ENCODE results near the gene MRPS11. TPM values are rescaled to one million over a fixed set of nuclear protein-coding genes. Genes with fewer than 3 reads are reported as not detected.
A peak's percentile ranks its signal among the peaks of the same experiment; 100 is the strongest.

The MRPS11 gene
- total and polyA plus RNA-seq, 2 of the 8 experiments (the other 6 are each of a cell fraction or from before 2014, with no cell fraction given): 41.4 to 59.2 TPM

GRCh38 chr15:88484682-88485331 is 17.3 kb downstream of the MRPS11 start:
- H3K4me3 ChIP-seq (ENCODE audit: extremely low read depth in 1 of 4, insufficient read depth in 2 of 4, low read depth in 3 of 4, low read length in 4 of 4): peak overlapping the region in 1 of 4 experiments; percentile 5; a peak in 2 of 8 replicates
- DNase-seq (ENCODE audit: low read depth in 1 of 2, low spot score in 2 of 2): no peak
- 0 out of 2 replicates have a peak overlapping the region, but pooled peaks have one; percentile 26 for H2BK5ac ChIP-seq (ENCODE audit: low read depth, low read length)
- H3K27me3 ChIP-seq (replicated peaks in 1 of 4; ENCODE audit: control insufficient read depth in 3 of 4, extremely low read depth in 1 of 4, insufficient read depth in 3 of 4, low read length in 3 of 4): no peaks in the 10 kb centered on the region; a peak in 2 of 7 replicates
- no peak overlapping the region for H4K91ac ChIP-seq (replicated peaks; ENCODE audit: insufficient read length, low read length)
- no peak overlapping the region for H3K4ac ChIP-seq (replicated peaks; ENCODE audit: insufficient read length, low read depth, low read length)
- H3K56ac ChIP-seq (replicated peaks; ENCODE audit: insufficient read length, low read depth, low read length): no peak overlapping the region
- H3K23ac ChIP-seq (ENCODE audit: insufficient read length): no peak overlapping the region
- H2AFZ ChIP-seq (ENCODE audit: low read length): no peak overlapping the region
- peak overlapping the region; percentile 3 to 55; a peak in 2 of 4 replicates for H3K4me2 ChIP-seq (ENCODE audit: insufficient read depth in 1 of 2, low read depth in 2 of 2, low read length in 2 of 2)
- peaks cover 2 to 14% (median 9%) of the 10 kb centered on the region in 4 experiments for H3K4me1 ChIP-seq (replicated peaks in 1 of 4; ENCODE audit: control insufficient read depth in 3 of 4, insufficient read depth in 4 of 4, low read length in 3 of 4)
- no peak overlapping the region for H3K14ac ChIP-seq (ENCODE audit: insufficient read length)
- no peaks in the 10 kb centered on the region for H3K79me2 ChIP-seq (ENCODE audit: control insufficient read depth in 1 of 2, insufficient read depth in 2 of 2, low read length in 2 of 2)
- 0 out of 2 replicates have a peak overlapping the region, but pooled peaks have one; percentile 22 for H4K8ac ChIP-seq (ENCODE audit: extremely low read depth, insufficient read depth, low read length)
- H3K9me3 ChIP-seq (ENCODE audit: insufficient read depth in 2 of 2, low read depth in 1 of 2, low read length in 1 of 2): no peaks in the 10 kb centered on the region
- no peak overlapping the region for H2AK5ac ChIP-seq (ENCODE audit: low read depth, low read length)
- no peak overlapping the region for H3K27ac ChIP-seq (ENCODE audit: low read depth, low read length)
- no peaks in the 10 kb centered on the region for H3K79me1 ChIP-seq (ENCODE audit: low read depth, low read length)
- no peak overlapping the region for H2BK15ac ChIP-seq (ENCODE audit: low read length)
- CTCF ChIA-PET (ENCODE audit: partially characterized antibody): interaction anchor here (0.7 to 2.2 kb wide), 11 partner anchors 10 to 216 kb away, joined by 3 to 14 read pairs (median 4); partner anchors contain the start of genes MRPL46 and MRPS11
- POLR2A ChIA-PET (ENCODE audit: partially characterized antibody): interaction anchor here (1.2 to 1.5 kb wide), 3 partner anchors 14 to 130 kb away, joined by 3 to 4 read pairs (median 4); partner anchors contain the start of genes MRPL46 and MRPS11
- no peaks in the 10 kb centered on the region for H3K36me3 ChIP-seq (ENCODE audit: control insufficient read depth in 2 of 4, insufficient read depth in 4 of 4, low read length in 3 of 4)
- H3K9ac ChIP-seq (replicated peaks in 1 of 4; ENCODE audit: extremely low read depth in 1 of 4, low read depth in 3 of 4, low read length in 3 of 4): no peak overlapping the region
- H2BK20ac ChIP-seq (ENCODE audit: low read length): no peak overlapping the region
- FAIRE-seq: peak; percentile 79
- no peaks in the 10 kb centered on the region for H3K23me2 ChIP-seq (ENCODE audit: low read depth, low read length)
- no peaks in the 10 kb centered on the region for H4K20me1 ChIP-seq (replicated peaks in 1 of 2; ENCODE audit: control insufficient read depth in 1 of 2, insufficient read depth in 2 of 2, low read length in 2 of 2)
- H4K5ac ChIP-seq (ENCODE audit: insufficient read length, low read depth, low read length): no peak overlapping the region
- H2BK120ac ChIP-seq (replicated peaks; ENCODE audit: low read depth, low read length): no peak overlapping the region
- no peak overlapping the region; the same call in 1 of the 2 replicates for H3K18ac ChIP-seq (ENCODE audit: extremely low read depth, low read length)
- no peak overlapping the region; the same call in 1 of the 2 replicates for H2BK12ac ChIP-seq (ENCODE audit: low read depth, low read length)
- 49% methylated on average over 10 of the region's 10 CpGs; no CpG with 5 or more reads in 1 of the 2 experiments for WGBS, 2 experiments (ENCODE audit: extremely low coverage in 1 of 2, insufficient coverage in 1 of 2, insufficient read length in 1 of 2, insufficient replicate concordance in 2 of 2, low coverage in 1 of 2, low lambda C conversion rate in 2 of 2, missing lambda C conversion rate in 1 of 2)
- TF ChIP-seq CEBPB (IDR thresholded peaks at IDR 0.05; ENCODE audit: low read depth, low read length): peak; percentile 84
- TF ChIP-seq JUN (IDR thresholded peaks at IDR 0.05; ENCODE audit: low read depth, low read length): no peak
- TF ChIP-seq SIN3A (conservative IDR thresholded peaks at IDR 0.05 in 1 of 2, IDR thresholded peaks at IDR 0.05 in 1 of 2; ENCODE audit: low read depth in 1 of 2, low read length in 2 of 2): peak in 1 of 2 experiments; percentile 63; a peak in 2 of 4 replicates
- TF ChIP-seq CHD2 (IDR thresholded peaks at IDR 0.05; ENCODE audit: low read length): no peak
- no peak for TF ChIP-seq EZH2 (IDR thresholded peaks at IDR 0.05; ENCODE audit: low read depth, low read length, severe bottlenecking)
- no peak for TF ChIP-seq SP1 (IDR thresholded peaks at IDR 0.05; ENCODE audit: low read depth, low read length)
- no peak for TF ChIP-seq KDM4A (IDR thresholded peaks at IDR 0.05; ENCODE audit: low read depth, low read length, severe bottlenecking)
- peak; percentile 34; the same call in 1 of the 2 replicates for TF ChIP-seq MAX (IDR thresholded peaks at IDR 0.05)
- no peak for TF ChIP-seq RAD21 (IDR thresholded peaks at IDR 0.05 in 1 of 2, conservative IDR thresholded peaks at IDR 0.05 in 1 of 2; ENCODE audit: low read depth in 2 of 2, low read length in 2 of 2)
- TF ChIP-seq POLR2A (IDR thresholded peaks at IDR 0.05; ENCODE audit: control extremely low read depth in 1 of 2, low read depth in 2 of 2, low read length in 2 of 2): no peak
- no peak for TF ChIP-seq GABPA (IDR thresholded peaks at IDR 0.05; ENCODE audit: borderline replicate concordance, insufficient read depth, low read length)
- no peak for TF ChIP-seq RBBP5 (IDR thresholded peaks at IDR 0.05; ENCODE audit: borderline replicate concordance, low read depth, low read length)

Measured in H1 (cell line).